WERI-Rb-1 (cell line): ENCODE results near the gene HPCAL1.
A peak's percentile ranks its signal among the peaks of the same experiment; 100 is the strongest.

Source experiments
- DNase-seq: peaks from one replicate; pipeline ENCODE4 v3.0.0-alpha.2; 2020
- H3K27ac ChIP-seq: fragments of 250-450 bp; sonication (Bioruptor Pico); 2 replicates; pipeline ENCODE4 v1.5.1; 2020; ENCODE audit warnings: mild to moderate bottlenecking, moderate library complexity
- H3K27me3 ChIP-seq: fragments of 250-450 bp; sonication (Bioruptor Pico); 2 replicates; pipeline ENCODE4 v1.5.1; 2021; ENCODE audit warnings: mild to moderate bottlenecking, low read depth, moderate library complexity; ENCODE audit not compliant: insufficient read depth, severe bottlenecking
- H3K36me3 ChIP-seq: fragments of 250-450 bp; sonication (Bioruptor Pico); 2 replicates; pipeline ENCODE4 v1.5.1; 2020; ENCODE audit warnings: mild to moderate bottlenecking, moderate library complexity
- H3K4me3 ChIP-seq: 2 replicates; pipeline ENCODE4 v1.5.1; 2011; ENCODE audit warnings: low read depth, mild to moderate bottlenecking, control low read depth, low read length
- H3K9me3 ChIP-seq: fragments of 250-450 bp; sonication (Bioruptor Pico); 2 replicates; pipeline ENCODE4 v1.5.1; 2021; ENCODE audit warnings: mild to moderate bottlenecking, moderate library complexity; ENCODE audit not compliant: severe bottlenecking
- TF ChIP-seq, protein P1 (sequence below): IDR thresholded peaks from 2 replicates; pipeline ENCODE4 v1.5.1; 2011; ENCODE audit warnings: low read depth, mild to moderate bottlenecking, control low read depth, inconsistent platforms, low read length

HPCAL1 gene

DNA sequence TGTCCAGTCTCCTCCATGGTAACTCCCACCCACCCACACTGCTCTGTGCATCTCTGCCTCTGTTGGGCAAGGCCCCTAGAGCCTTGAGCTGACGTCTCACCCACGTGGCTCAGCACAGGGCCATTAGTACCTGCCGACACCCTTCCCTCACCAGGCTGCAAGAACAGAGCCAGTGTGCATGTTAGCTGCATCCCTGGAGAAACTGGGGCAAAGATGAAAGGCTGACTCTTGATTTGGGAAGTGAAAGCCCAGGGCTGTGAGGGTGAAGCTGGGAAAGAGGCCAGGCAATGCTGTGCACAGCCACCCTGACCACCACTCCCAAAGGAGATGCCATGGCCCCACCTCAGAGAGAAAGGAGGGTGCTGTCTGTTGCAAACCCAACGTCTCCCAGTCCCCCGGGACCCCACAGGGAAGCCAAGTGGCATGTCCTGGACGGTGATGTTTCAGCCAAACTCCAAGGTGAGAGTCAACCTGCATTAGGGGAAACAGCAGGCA is 20.0 kb upstream of the HPCAL1 start:
- Histone ChIP-seq H3K36me3 (no peaks in the 10 kb centered on the region), H3K27ac (no peak overlapping the region), H3K4me3 (no peak overlapping the region), H3K27me3 (no peaks in the 10 kb centered on the region), H3K9me3 (no peaks in the 10 kb centered on the region)
- DNase-seq: no peak
- TF ChIP-seq, protein P1, sequence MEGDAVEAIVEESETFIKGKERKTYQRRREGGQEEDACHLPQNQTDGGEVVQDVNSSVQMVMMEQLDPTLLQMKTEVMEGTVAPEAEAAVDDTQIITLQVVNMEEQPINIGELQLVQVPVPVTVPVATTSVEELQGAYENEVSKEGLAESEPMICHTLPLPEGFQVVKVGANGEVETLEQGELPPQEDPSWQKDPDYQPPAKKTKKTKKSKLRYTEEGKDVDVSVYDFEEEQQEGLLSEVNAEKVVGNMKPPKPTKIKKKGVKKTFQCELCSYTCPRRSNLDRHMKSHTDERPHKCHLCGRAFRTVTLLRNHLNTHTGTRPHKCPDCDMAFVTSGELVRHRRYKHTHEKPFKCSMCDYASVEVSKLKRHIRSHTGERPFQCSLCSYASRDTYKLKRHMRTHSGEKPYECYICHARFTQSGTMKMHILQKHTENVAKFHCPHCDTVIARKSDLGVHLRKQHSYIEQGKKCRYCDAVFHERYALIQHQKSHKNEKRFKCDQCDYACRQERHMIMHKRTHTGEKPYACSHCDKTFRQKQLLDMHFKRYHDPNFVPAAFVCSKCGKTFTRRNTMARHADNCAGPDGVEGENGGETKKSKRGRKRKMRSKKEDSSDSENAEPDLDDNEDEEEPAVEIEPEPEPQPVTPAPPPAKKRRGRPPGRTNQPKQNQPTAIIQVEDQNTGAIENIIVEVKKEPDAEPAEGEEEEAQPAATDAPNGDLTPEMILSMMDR: no peak

DNA sequence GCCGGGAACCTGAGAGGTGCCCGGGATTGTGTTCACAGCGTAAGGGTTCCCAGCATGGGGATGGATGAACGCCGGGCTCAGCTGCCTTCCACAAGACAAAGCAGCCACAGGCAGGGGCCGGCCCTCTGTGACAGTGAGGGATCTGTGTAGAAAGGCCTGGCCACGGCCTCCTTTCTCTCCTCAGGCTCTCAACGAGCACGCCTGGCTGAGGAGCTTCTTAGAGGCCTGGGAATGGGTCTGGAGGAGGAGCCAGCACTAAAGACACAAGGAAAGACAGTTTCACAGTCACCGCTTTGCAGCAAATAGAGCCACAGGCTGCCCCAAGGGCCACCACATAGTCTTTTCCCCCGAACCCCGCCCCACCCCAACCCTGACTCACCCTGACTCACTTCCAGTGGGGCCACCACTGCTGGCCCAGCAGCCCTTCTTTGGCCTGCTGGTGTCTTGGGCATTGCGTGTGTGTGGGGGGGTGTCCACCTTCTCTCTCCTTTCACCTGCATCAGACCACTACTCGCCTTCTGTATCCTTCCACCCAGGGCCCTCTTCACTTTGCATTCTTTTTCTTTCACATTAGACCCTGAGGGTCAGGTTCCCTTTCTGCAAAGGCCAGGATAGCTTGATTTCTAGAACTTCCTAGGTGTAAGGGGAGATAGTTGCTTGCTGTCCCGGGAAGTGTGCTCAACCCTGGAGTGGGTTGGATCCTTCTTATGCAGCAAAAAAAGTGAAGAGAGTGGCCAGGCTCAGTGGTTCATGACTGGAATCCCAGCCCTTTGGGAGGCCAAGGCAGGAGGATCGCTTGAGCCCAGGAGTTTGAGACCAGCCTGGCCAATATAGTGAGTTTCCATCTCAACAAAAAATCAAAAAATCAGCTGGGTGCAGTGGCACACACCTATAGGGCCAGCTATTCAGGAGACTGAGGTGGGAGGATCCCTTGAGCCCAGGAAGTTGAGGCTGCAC is 19.3 kb upstream of the HPCAL1 start:
- DNase-seq: no peak

GRCh38 chr2:10284108-10284870 is 18.4 kb upstream of the HPCAL1 start:
- Histone ChIP-seq H3K9me3 (no peaks in the 10 kb centered on the region), H3K27me3 (no peaks in the 10 kb centered on the region), H3K4me3 (no peak overlapping the region), H3K36me3 (no peaks in the 10 kb centered on the region), H3K27ac (no peak overlapping the region)
- TF ChIP-seq, protein P1: no peak
- no peak for DNase-seq

More for the DNA sequence above, 19.3 kb upstream of the HPCAL1 start:
- H3K9me3 ChIP-seq: no peaks in the 10 kb centered on the region
- no peaks in the 10 kb centered on the region for H3K27me3 ChIP-seq
- H3K36me3 ChIP-seq: no peaks in the 10 kb centered on the region
- TF ChIP-seq, protein P1: no peak
- no peak overlapping the region for H3K27ac ChIP-seq
- H3K4me3 ChIP-seq: no peak overlapping the region

GRCh38 chr2:10285191-10285555 is 17.5 kb upstream of the HPCAL1 start:
- Histone ChIP-seq H3K9me3 (no peaks in the 10 kb centered on the region), H3K36me3 (no peaks in the 10 kb centered on the region), H3K27me3 (no peaks in the 10 kb centered on the region), H3K4me3 (no peak overlapping the region), H3K27ac (no peak overlapping the region)
- TF ChIP-seq, protein P1: no peak
- no peak for DNase-seq

GRCh38 chr2:10285556-10286198 is 17.0 kb upstream of the HPCAL1 start:
- DNase-seq: peak; percentile 36
- Histone ChIP-seq H3K4me3 (no peak overlapping the region), H3K27me3 (no peaks in the 10 kb centered on the region), H3K9me3 (no peaks in the 10 kb centered on the region), H3K27ac (no peak overlapping the region), H3K36me3 (no peaks in the 10 kb centered on the region)
- TF ChIP-seq, protein P1: peak; percentile 22; the same call in 1 of the 2 replicates
